Adrenal gland (tissue), 5 donors: ENCODE results near the gene CDC37L1.

ENCODE experiments used
- CTCF ChIP-seq, 6 experiments: fragments of 450-650 bp in 4 of 6; fragments of 200-600 bp in 2 of 6; sonication (generic) in 1 of 6; IDR thresholded peaks; 1 replicate in 5 of 6; 2 replicates in 1 of 6; pipeline versions ENCODE4 v1.5.1 to v1.8.0; 2016 to 2021; ENCODE audit warnings: antibody characterized with exemption in 6 of 6, mild to moderate bottlenecking in 2 of 6, moderate library complexity in 1 of 6
- POLR2A ChIP-seq, 2 donors: fragments of 450-650 bp; IDR thresholded peaks; one replicate each; pipeline ENCODE4 v1.6.1; 2017; ENCODE audit warnings: antibody characterized with exemption in 2 of 2, mild to moderate bottlenecking in 2 of 2, moderate library complexity in 1 of 2
- donor health status: DM: no; HTN: no; CAD: no.

- no peak for TF ChIP-seq CTCF (IDR thresholded peaks at IDR 0.05)
- TF ChIP-seq POLR2A (IDR thresholded peaks at IDR 0.05): no peak
Observed at GRCh38 chr9:4721736-4722135, 42.4 kb downstream of the CDC37L1 start.
